SU-DHL-6 (cell line): ENCODE data around the gene ZDHHC4.

ENCODE experiments used
- EZH2phosphoT487 ChIP-seq: fragments of 200-600 bp; sonication (generic), shearing (Covaris generic); conservative IDR thresholded peaks from 2 replicates; pipeline ENCODE4 v1.6.1; 2018; ENCODE audit warnings: mild to moderate bottlenecking, antibody characterized with exemption, low read length, moderate library complexity, mixed read lengths
- TF ChIP-seq, protein P1 (sequence below): fragments of 200-600 bp; sonication (generic); IDR thresholded peaks from one replicate; pipeline ENCODE4 v1.5.1; 2017; ENCODE audit warnings: antibody characterized with exemption, mild to moderate bottlenecking, low read length, moderate library complexity; ENCODE audit not compliant: insufficient read depth, poor library complexity, severe bottlenecking

DNA sequence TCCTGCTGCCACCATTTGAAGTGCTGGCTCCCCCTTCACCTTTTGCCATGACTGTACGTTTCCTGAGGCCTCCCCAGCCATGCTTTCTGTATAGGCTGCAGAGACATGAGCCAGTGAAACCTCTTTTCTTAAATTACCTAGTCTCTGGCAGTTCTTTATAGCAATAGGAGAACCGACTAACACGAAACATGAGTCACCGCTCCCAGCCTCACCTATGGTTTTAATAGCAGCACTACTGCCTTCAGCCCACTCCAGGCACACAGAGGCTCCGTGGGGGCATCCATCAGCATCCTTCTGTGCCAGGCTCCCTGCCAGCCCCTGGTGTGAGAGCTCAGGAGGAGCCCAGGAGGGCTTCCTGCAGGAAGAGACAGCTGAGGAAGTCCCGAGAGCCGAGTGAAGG is 54.4 kb downstream of the ZDHHC4 start:
- TF ChIP-seq, protein P1, sequence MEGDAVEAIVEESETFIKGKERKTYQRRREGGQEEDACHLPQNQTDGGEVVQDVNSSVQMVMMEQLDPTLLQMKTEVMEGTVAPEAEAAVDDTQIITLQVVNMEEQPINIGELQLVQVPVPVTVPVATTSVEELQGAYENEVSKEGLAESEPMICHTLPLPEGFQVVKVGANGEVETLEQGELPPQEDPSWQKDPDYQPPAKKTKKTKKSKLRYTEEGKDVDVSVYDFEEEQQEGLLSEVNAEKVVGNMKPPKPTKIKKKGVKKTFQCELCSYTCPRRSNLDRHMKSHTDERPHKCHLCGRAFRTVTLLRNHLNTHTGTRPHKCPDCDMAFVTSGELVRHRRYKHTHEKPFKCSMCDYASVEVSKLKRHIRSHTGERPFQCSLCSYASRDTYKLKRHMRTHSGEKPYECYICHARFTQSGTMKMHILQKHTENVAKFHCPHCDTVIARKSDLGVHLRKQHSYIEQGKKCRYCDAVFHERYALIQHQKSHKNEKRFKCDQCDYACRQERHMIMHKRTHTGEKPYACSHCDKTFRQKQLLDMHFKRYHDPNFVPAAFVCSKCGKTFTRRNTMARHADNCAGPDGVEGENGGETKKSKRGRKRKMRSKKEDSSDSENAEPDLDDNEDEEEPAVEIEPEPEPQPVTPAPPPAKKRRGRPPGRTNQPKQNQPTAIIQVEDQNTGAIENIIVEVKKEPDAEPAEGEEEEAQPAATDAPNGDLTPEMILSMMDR: no peak
- no peak for TF ChIP-seq EZH2phosphoT487
